ENCODE results near the gene ANKRD63. TPM values are rescaled to one million over a fixed set of nuclear protein-coding genes. Genes with fewer than 3 reads are reported as not detected.
A peak's percentile ranks its signal among the peaks of the same experiment; 100 is the strongest.

ANKRD63 gene
- total and polyA plus RNA-seq, 10 of the 15 experiments (the other 5 are each of a cell fraction or from before 2014, with no cell fraction given): not detected

- TF ChIP-seq EGR1 (IDR thresholded peaks at IDR 0.05; ENCODE audit: borderline replicate concordance in 1 of 2, low read depth in 2 of 2, low read length in 2 of 2): no peak
- no peak for TF ChIP-seq MAX (IDR thresholded peaks at IDR 0.05; ENCODE audit: low read depth, low read length)
- no peak for TF ChIP-seq ESRRA (IDR thresholded peaks at IDR 0.05; ENCODE audit: low read length)
- TF ChIP-seq BMI1 (IDR thresholded peaks at IDR 0.05; ENCODE audit: borderline replicate concordance): peak; percentile 41; the same call in 1 of the 2 replicates
- no peak for TF ChIP-seq KDM1A (IDR thresholded peaks at IDR 0.05; ENCODE audit: borderline replicate concordance)
- TF ChIP-seq ZBTB11 (CRISPR knock-in tag; IDR thresholded peaks at IDR 0.05): no peak
- no peak for TF ChIP-seq ZBED1 (IDR thresholded peaks at IDR 0.05; ENCODE audit: borderline replicate concordance)
- TF ChIP-seq CHD4 (IDR thresholded peaks at IDR 0.05): no peak
- TF ChIP-seq BACH1 (IDR thresholded peaks at IDR 0.05; ENCODE audit: borderline replicate concordance): no peak
- TF ChIP-seq NFIC (IDR thresholded peaks at IDR 0.05; ENCODE audit: low read depth, low read length): no peak
- no peak for TF ChIP-seq ZBTB33 (IDR thresholded peaks at IDR 0.05)
- TF ChIP-seq ZBTB40 (IDR thresholded peaks at IDR 0.05; ENCODE audit: borderline replicate concordance): no peak
- TF ChIP-seq PAX8 (IDR thresholded peaks at IDR 0.05): no peak
- TF ChIP-seq ATF7 (IDR thresholded peaks at IDR 0.05; ENCODE audit: low read depth): peak; percentile 84
- TF ChIP-seq RELB (IDR thresholded peaks at IDR 0.05; ENCODE audit: low read depth): no peak
- TF ChIP-seq PML (IDR thresholded peaks at IDR 0.05; ENCODE audit: low read length): no peak
Observed at GRCh38 chr15:40238532-40239403, 44.1 kb downstream of the ANKRD63 start, which contains the start of gene PAK6 (continued).

All from GM12878 (cell line).